Chondrocyte (in vitro differentiated cells): ENCODE results near the gene MBOAT7. TPM values are rescaled to one million over a fixed set of nuclear protein-coding genes. Genes with fewer than 3 reads are reported as not detected.
A peak's percentile ranks its signal among the peaks of the same experiment; 100 is the strongest.
"Not testable (repeated sequence)": the region's sequence is repeated elsewhere in the genome, so short reads cannot be mapped to it uniquely, and the experiment has no call there.

Source experiments
- DNase-seq: peaks from one replicate; pipeline ENCODE4 v3.0.0; 2021; ENCODE audit warnings: mixed read lengths, low spot score
- H3K27ac Mint-ChIP-seq: one replicate; pipeline ENCODE4 v1.8.0; 2021; ENCODE audit warnings: mild to moderate bottlenecking, moderate library complexity, mixed read lengths; ENCODE audit not compliant: unreplicated experiment
- H3K27me3 Mint-ChIP-seq: 2 replicates; pipeline ENCODE4 v1.8.0; 2021; ENCODE audit warnings: low read depth, mixed read lengths
- H3K36me3 Mint-ChIP-seq: 2 replicates; pipeline ENCODE4 v1.8.0; 2021; ENCODE audit warnings: low read depth, mixed read lengths
- H3K4me1 Mint-ChIP-seq: 2 replicates; pipeline ENCODE4 v1.8.0; 2021; ENCODE audit warnings: low read depth, mild to moderate bottlenecking, mixed read lengths
- H3K4me3 Mint-ChIP-seq: one replicate; pipeline ENCODE4 v1.8.0; 2021; ENCODE audit warnings: mild to moderate bottlenecking, moderate library complexity, mixed read lengths; ENCODE audit not compliant: unreplicated experiment
- H3K9me3 Mint-ChIP-seq: 2 replicates; pipeline ENCODE4 v1.8.0; 2021; ENCODE audit warnings: low read depth, mixed read lengths
- CTCF ChIP-seq: fragments of 200-600 bp; sonication (generic); IDR thresholded peaks from 2 replicates; pipeline ENCODE4 v1.5.0; 2021; ENCODE audit warnings: antibody characterized with exemption, mild to moderate bottlenecking, moderate library complexity
- total RNA-seq: library from RNA; stranded (reverse); gene quantifications from 3 replicates; pipeline ENCODE4 v1.2.1, GENCODE V29; 2021

The MBOAT7 gene
- total RNA-seq, 1 donor from 2014 or later, result 83.8 TPM

GRCh38 chr19:54223277-54223936 lies 34.0 kb upstream of the MBOAT7 start:
- H3K36me3 Mint-ChIP-seq, H3K9me3 Mint-ChIP-seq, H3K4me1 Mint-ChIP-seq, H3K27ac Mint-ChIP-seq, DNase-seq, H3K4me3 Mint-ChIP-seq: not testable (repeated sequence)
- H3K27me3 Mint-ChIP-seq, result peaks cover 12% of the 10 kb centered on the region

GRCh38 chr19:54222474-54223276 lies 33.3 kb upstream of the MBOAT7 start, which contains the start of gene LILRB3:
TSS of gene LILRB3 (minus strand) at chr19:54223007. CDS start at chr19:54222976, 31 bp downstream.
- DNase-seq, result peak; percentile 81
- not testable (repeated sequence) for H3K4me1 Mint-ChIP-seq, H3K27ac Mint-ChIP-seq, H3K9me3 Mint-ChIP-seq, H3K36me3 Mint-ChIP-seq, H3K4me3 Mint-ChIP-seq
- peaks cover 12% of the 10 kb centered on the region for H3K27me3 Mint-ChIP-seq

GRCh38 chr19:54221947-54222346 lies 32.6 kb upstream of the MBOAT7 start:
- not testable (repeated sequence) for H3K9me3 Mint-ChIP-seq, H3K4me1 Mint-ChIP-seq, H3K4me3 Mint-ChIP-seq, H3K27ac Mint-ChIP-seq, H3K36me3 Mint-ChIP-seq
- H3K27me3 Mint-ChIP-seq, result peaks cover 12% of the 10 kb centered on the region
- peak; percentile 77 for DNase-seq

GRCh38 chr19:54219702-54220101 lies 30.3 kb upstream of the MBOAT7 start:
- not testable (repeated sequence) for H3K36me3 Mint-ChIP-seq, H3K9me3 Mint-ChIP-seq, H3K27ac Mint-ChIP-seq, H3K4me3 Mint-ChIP-seq, DNase-seq, H3K4me1 Mint-ChIP-seq
- peaks cover 10% of the 10 kb centered on the region for H3K27me3 Mint-ChIP-seq

GRCh38 chr19:54218960-54219661 lies 29.7 kb upstream of the MBOAT7 start:
- Mint-ChIP-seq H3K4me1 (peaks cover 2% of the 10 kb centered on the region), H3K36me3 (peaks cover 8% of the 10 kb centered on the region), H3K27me3 (peaks cover 10% of the 10 kb centered on the region), H3K4me3 (no peak overlapping the region), H3K27ac (no peak overlapping the region), H3K9me3 (no peaks in the 10 kb centered on the region)
- TF ChIP-seq CTCF, result no peak
- no peak for DNase-seq

GRCh38 chr19:54218259-54218658 lies 28.9 kb upstream of the MBOAT7 start:
- Mint-ChIP-seq H3K4me1 (peaks cover 2% of the 10 kb centered on the region), H3K27ac (no peak overlapping the region), H3K4me3 (no peak overlapping the region), H3K36me3 (peaks cover 9% of the 10 kb centered on the region), H3K27me3 (peaks cover 3% of the 10 kb centered on the region), H3K9me3 (no peaks in the 10 kb centered on the region)
- no peak for DNase-seq
- TF ChIP-seq CTCF, result no peak

GRCh38 chr19:54217517-54218247 lies 28.3 kb upstream of the MBOAT7 start:
- H3K4me1 Mint-ChIP-seq, H3K4me3 Mint-ChIP-seq, DNase-seq, H3K27me3 Mint-ChIP-seq, H3K27ac Mint-ChIP-seq, H3K9me3 Mint-ChIP-seq: not testable (repeated sequence)
- H3K36me3 Mint-ChIP-seq, result peaks cover 11% of the 10 kb centered on the region
